ENCODE results near the gene NMNAT2. TPM values are rescaled to one million over a fixed set of nuclear protein-coding genes. Genes with fewer than 3 reads are reported as not detected.

The NMNAT2 gene
- total RNA-seq, 4 donors from 2014 or later = 0.60 to 1.7 (median 0.92) TPM

DNA sequence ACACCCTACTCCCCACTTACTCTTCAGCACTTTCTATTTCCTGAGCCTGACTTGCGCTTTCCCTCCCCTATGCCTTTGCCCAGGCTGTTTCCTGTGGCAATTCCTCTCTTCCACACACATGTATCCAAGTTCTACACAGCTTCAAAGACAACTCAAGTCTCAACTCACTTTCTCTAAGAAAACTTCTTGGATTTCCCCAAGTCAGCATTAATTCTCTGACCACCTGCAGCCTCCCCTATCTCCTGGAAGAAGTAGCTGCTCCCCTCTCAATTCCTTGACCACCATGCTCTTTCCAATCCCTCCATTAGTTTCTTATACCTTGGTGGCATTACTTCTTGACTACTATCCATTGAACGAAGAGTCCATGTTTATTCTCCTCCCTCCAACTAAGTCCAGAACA is 42.8 kb downstream of the NMNAT2 start:
- no peak for DNase-seq (ENCODE audit: low spot score in 2 of 2)
- Histone ChIP-seq H3K4me1 (no peaks in the 10 kb centered on the region), H3K27ac (no peak overlapping the region), H3K27me3 (no peaks in the 10 kb centered on the region), H3K36me3 (no peaks in the 10 kb centered on the region), H3K4me3 (no peak overlapping the region), H3K9me3 (no peaks in the 10 kb centered on the region)
- TF ChIP-seq, protein P1, sequence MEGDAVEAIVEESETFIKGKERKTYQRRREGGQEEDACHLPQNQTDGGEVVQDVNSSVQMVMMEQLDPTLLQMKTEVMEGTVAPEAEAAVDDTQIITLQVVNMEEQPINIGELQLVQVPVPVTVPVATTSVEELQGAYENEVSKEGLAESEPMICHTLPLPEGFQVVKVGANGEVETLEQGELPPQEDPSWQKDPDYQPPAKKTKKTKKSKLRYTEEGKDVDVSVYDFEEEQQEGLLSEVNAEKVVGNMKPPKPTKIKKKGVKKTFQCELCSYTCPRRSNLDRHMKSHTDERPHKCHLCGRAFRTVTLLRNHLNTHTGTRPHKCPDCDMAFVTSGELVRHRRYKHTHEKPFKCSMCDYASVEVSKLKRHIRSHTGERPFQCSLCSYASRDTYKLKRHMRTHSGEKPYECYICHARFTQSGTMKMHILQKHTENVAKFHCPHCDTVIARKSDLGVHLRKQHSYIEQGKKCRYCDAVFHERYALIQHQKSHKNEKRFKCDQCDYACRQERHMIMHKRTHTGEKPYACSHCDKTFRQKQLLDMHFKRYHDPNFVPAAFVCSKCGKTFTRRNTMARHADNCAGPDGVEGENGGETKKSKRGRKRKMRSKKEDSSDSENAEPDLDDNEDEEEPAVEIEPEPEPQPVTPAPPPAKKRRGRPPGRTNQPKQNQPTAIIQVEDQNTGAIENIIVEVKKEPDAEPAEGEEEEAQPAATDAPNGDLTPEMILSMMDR (IDR thresholded peaks at IDR 0.05) = no peak
- TF ChIP-seq EP300 (IDR thresholded peaks at IDR 0.05) = no peak
- TF ChIP-seq POLR2A (IDR thresholded peaks at IDR 0.05) = no peak
- WGBS, 2 donors = 87 to 94% methylated on average over 2 of the region's 2 CpGs

DNA sequence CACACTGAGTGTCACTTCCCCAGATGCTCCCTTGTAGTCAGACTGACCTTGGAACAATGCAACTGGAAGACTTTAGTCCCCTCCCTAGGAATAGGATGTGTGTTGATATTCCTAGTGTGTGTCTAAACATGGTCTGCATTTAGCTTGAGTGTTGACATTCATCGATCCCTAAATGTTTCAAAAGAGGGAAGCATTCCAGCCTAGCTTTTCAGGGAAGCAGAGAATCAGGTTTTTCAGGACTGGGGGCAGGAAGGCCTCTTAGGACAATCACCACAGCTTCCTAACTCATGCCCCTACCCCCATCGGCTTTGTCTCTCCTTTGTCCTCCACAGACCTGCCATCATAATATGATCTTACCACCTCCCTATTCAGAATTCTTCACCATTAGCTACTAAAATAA is 43.4 kb downstream of the NMNAT2 start:
- H3K36me3 ChIP-seq = no peaks in the 10 kb centered on the region
- no peak overlapping the region for H3K4me3 ChIP-seq
- H3K9me3 ChIP-seq = no peaks in the 10 kb centered on the region
- TF ChIP-seq, protein P1 (IDR thresholded peaks at IDR 0.05) = no peak
- no peak for TF ChIP-seq EP300 (IDR thresholded peaks at IDR 0.05)
- no peak for TF ChIP-seq POLR2A (IDR thresholded peaks at IDR 0.05)
- no peaks in the 10 kb centered on the region for H3K4me1 ChIP-seq
- no peaks in the 10 kb centered on the region for H3K27me3 ChIP-seq
- H3K27ac ChIP-seq = no peak overlapping the region
- 89 to 96% methylated on average over 2 of the region's 2 CpGs for WGBS, 2 donors
- no peak for DNase-seq (ENCODE audit: low spot score in 2 of 2)

- no peak overlapping the region for H3K27ac ChIP-seq
Observed at GRCh38 chr1:183372586-183373230, 45.5 kb downstream of the NMNAT2 start.

GRCh38 chr1:183370399-183371058 is 47.7 kb downstream of the NMNAT2 start:
- 65 to 78% methylated on average over 8 of the region's 8 CpGs for WGBS, 2 donors
- H3K4me1 ChIP-seq = no peaks in the 10 kb centered on the region
- no peaks in the 10 kb centered on the region for H3K36me3 ChIP-seq
- H3K27me3 ChIP-seq = no peaks in the 10 kb centered on the region
- H3K4me3 ChIP-seq = no peak overlapping the region
- H3K27ac ChIP-seq = no peak overlapping the region
- DNase-seq (ENCODE audit: low spot score in 2 of 2) = no peak
- TF ChIP-seq POLR2A (IDR thresholded peaks at IDR 0.05) (no peak), EP300 (IDR thresholded peaks at IDR 0.05) (no peak)
- TF ChIP-seq, protein P1 (IDR thresholded peaks at IDR 0.05) = no peak
- no peaks in the 10 kb centered on the region for H3K9me3 ChIP-seq

More at GRCh38 chr1:183372586-183373230, 45.5 kb downstream of the NMNAT2 start:
- Histone ChIP-seq H3K36me3 (no peaks in the 10 kb centered on the region), H3K9me3 (no peaks in the 10 kb centered on the region), H3K27me3 (no peaks in the 10 kb centered on the region), H3K4me1 (no peaks in the 10 kb centered on the region), H3K4me3 (no peak overlapping the region)
- TF ChIP-seq POLR2A (IDR thresholded peaks at IDR 0.05) = no peak
- TF ChIP-seq, protein P1 (IDR thresholded peaks at IDR 0.05) = no peak
- no peak for TF ChIP-seq EP300 (IDR thresholded peaks at IDR 0.05)
- 64 to 70% methylated on average over 4 of the region's 4 CpGs for WGBS, 2 donors
- no peak for DNase-seq (ENCODE audit: low spot score in 2 of 2)
